Measurements from ENCODE around the gene WNT16.
"Not testable (repeated sequence)": the region's sequence is repeated elsewhere in the genome, so short reads cannot be mapped to it uniquely, and the experiment has no call there.

WNT16 gene

DNA sequence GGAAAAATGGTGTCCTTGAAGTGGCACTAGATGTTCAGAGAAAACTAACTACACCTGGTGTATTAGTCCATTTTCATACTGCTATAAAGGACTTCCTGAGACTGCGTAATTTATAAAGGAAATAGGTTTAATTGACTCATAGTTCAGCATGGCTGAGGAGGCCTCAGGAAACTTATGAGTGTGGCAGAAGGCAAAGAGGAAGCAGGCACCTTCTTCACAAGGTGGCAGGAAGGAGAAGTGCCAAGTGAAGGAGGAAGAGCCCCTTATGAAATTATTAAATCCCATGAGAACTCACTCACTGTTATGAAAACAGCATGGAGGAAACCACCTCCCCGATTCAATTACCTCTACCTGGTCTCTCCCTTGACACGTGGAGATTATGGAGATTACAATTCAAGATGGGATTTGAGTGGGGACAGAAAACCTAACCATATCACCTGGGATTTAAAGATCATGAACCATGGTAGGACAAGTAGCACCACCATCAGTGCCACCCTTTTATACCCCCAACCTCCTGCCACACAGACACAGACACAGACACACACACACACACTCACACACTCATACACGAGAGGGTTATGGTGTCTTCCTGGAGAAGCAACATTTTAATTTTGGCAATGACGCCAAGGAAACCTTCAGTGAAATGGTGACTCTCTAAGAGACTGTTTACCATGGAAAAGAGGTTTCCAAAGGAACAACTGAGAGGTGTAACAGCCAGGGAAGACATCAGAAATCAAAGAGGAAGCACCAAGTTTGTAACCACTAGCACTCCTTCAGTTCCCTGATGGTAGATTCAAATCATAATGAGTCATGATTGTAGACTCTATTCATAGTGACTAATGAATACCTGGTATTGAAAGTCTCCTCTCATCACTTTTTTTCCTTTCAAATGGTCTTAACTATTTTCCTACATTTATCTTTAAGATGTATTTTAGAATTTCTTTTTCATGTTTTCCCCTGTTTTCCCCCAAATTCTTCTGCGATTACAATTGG lies 41.8 kb upstream of the WNT16 start:
- TF ChIP-seq ZFP3 (CRISPR knock-in tag; IDR thresholded peaks at IDR 0.05) (no peak), CSDC2 (CRISPR knock-in tag; IDR thresholded peaks at IDR 0.05) (no peak), OSR1 (CRISPR knock-in tag; IDR thresholded peaks at IDR 0.05) (no peak), ESRRG (CRISPR knock-in tag; IDR thresholded peaks at IDR 0.05) (no peak), ZNF8 (CRISPR knock-in tag; IDR thresholded peaks at IDR 0.05) (no peak), RARB (CRISPR knock-in tag; IDR thresholded peaks at IDR 0.05) (no peak), GLIS3 (CRISPR knock-in tag; IDR thresholded peaks at IDR 0.05) (no peak), BACH2 (CRISPR knock-in tag; IDR thresholded peaks at IDR 0.05; ENCODE audit: borderline replicate concordance) (no peak), ARNTL (CRISPR knock-in tag; IDR thresholded peaks at IDR 0.05; ENCODE audit: borderline replicate concordance, low read depth) (no peak), TOX (CRISPR knock-in tag; IDR thresholded peaks at IDR 0.05; ENCODE audit: borderline replicate concordance) (no peak), TCF4 (CRISPR knock-in tag; IDR thresholded peaks at IDR 0.05; ENCODE audit: borderline replicate concordance) (no peak), SNAI2 (CRISPR knock-in tag; IDR thresholded peaks at IDR 0.05) (no peak), TSHZ2 (CRISPR knock-in tag; IDR thresholded peaks at IDR 0.05) (no peak), ISL1 (CRISPR knock-in tag; IDR thresholded peaks at IDR 0.05) (no peak), ZNF565 (CRISPR knock-in tag; conservative IDR thresholded peaks at IDR 0.05; ENCODE audit: low read depth) (no peak), CSRNP3 (CRISPR knock-in tag; IDR thresholded peaks at IDR 0.05) (no peak), PPARA (CRISPR knock-in tag; IDR thresholded peaks at IDR 0.05; ENCODE audit: borderline replicate concordance) (no peak), ZFP30 (CRISPR knock-in tag; IDR thresholded peaks at IDR 0.05) (no peak)
- TF ChIP-seq, protein P1, sequence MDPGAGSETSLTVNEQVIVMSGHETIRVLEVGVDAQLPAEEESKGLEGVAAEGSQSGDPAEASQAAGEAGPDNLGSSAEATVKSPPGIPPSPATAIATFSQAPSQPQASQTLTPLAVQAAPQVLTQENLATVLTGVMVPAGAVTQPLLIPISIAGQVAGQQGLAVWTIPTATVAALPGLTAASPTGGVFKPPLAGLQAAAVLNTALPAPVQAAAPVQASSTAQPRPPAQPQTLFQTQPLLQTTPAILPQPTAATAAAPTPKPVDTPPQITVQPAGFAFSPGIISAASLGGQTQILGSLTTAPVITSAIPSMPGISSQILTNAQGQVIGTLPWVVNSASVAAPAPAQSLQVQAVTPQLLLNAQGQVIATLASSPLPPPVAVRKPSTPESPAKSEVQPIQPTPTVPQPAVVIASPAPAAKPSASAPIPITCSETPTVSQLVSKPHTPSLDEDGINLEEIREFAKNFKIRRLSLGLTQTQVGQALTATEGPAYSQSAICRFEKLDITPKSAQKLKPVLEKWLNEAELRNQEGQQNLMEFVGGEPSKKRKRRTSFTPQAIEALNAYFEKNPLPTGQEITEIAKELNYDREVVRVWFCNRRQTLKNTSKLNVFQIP (CRISPR knock-in tag; IDR thresholded peaks at IDR 0.05; ENCODE audit: borderline replicate concordance, low read depth): no peak
- TF ChIP-seq, protein P2, sequence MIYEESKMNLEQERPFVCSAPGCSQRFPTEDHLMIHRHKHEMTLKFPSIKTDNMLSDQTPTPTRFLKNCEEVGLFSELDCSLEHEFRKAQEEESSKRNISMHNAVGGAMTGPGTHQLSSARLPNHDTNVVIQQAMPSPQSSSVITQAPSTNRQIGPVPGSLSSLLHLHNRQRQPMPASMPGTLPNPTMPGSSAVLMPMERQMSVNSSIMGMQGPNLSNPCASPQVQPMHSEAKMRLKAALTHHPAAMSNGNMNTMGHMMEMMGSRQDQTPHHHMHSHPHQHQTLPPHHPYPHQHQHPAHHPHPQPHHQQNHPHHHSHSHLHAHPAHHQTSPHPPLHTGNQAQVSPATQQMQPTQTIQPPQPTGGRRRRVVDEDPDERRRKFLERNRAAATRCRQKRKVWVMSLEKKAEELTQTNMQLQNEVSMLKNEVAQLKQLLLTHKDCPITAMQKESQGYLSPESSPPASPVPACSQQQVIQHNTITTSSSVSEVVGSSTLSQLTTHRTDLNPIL (CRISPR knock-in tag; IDR thresholded peaks at IDR 0.05; ENCODE audit: low read depth): no peak
- ATAC-seq: peak; percentile 31; the same call in 1 of the 3 replicates

- ATAC-seq: peak; percentile 80
- TF ChIP-seq ZC3H10 (CRISPR knock-in tag; IDR thresholded peaks at IDR 0.05): 0 out of 2 replicates have a peak, but pooled peaks have one; percentile 42
- TF ChIP-seq ZNF565 (CRISPR knock-in tag; conservative IDR thresholded peaks at IDR 0.05; ENCODE audit: low read depth): no peak
Observed at GRCh38 chr7:121288894-121289293, 39.9 kb upstream of the WNT16 start.

GRCh38 chr7:121289930-121290329 lies 38.9 kb upstream of the WNT16 start:
- not testable (repeated sequence) for ATAC-seq
- peak; percentile 73 for TF ChIP-seq ZNF8 (CRISPR knock-in tag; IDR thresholded peaks at IDR 0.05)
